ENCODE measurements around the gene ANK3.

ANK3 gene

DNA sequence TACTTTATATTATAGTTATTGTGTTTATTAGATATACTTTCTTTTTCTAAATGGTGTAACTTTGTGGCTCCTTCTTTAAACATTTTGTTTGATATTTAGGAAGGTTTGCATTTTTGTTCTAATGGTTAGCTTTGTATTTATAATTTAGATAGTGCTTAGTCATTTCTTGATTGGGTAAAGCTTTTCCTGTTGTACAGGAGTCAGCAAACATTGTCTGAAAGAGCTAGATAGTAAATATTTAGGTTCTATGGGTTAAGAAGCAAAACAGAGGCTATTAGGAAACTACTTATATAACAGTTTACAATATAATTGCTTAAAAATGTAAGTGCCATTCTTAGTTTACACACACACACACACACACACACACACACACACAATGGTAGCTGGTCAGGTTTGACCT, 412.8 kb downstream of the ANK3 start:
- no peak for DNase-seq (ENCODE audit: low read depth)

Data from EH (cell line).